NB4 (cell line): ENCODE data around the gene OLFML2B.

ENCODE experiments used
- POLR2A ChIP-seq: IDR thresholded peaks from 2 replicates; pipeline ENCODE4 v1.6.1; 2011; ENCODE audit warnings: mild to moderate bottlenecking; ENCODE audit not compliant: insufficient read length; ENCODE audit errors: extremely low read depth
- TF ChIP-seq, protein P1 (sequence below): IDR thresholded peaks from one replicate; pipeline ENCODE4 v1.5.1; 2012; ENCODE audit warnings: low read depth, low read length

DNA sequence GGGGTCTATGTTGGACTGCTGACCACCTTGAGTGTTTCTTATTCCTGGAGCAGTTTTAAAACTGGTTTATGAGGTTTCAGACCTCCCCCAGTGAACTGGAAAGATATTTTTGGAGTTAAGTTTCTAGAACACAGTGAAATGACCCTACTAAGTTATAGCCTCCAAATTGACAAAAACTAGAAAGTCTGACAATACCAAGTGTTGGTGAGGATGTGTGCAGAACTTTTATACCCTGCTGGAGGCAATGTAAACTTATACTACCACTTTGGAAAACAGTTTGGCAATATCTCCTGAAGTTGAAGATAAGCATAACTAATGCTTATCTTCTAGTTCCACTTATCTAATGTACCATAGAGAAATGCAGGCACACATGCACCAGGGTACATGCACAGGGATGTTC is 10.4 kb downstream of the OLFML2B start:
- TF ChIP-seq, protein P1, sequence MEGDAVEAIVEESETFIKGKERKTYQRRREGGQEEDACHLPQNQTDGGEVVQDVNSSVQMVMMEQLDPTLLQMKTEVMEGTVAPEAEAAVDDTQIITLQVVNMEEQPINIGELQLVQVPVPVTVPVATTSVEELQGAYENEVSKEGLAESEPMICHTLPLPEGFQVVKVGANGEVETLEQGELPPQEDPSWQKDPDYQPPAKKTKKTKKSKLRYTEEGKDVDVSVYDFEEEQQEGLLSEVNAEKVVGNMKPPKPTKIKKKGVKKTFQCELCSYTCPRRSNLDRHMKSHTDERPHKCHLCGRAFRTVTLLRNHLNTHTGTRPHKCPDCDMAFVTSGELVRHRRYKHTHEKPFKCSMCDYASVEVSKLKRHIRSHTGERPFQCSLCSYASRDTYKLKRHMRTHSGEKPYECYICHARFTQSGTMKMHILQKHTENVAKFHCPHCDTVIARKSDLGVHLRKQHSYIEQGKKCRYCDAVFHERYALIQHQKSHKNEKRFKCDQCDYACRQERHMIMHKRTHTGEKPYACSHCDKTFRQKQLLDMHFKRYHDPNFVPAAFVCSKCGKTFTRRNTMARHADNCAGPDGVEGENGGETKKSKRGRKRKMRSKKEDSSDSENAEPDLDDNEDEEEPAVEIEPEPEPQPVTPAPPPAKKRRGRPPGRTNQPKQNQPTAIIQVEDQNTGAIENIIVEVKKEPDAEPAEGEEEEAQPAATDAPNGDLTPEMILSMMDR, result no peak
- TF ChIP-seq POLR2A, result no peak
